ENCODE data around the gene SUFU. TPM values are rescaled to one million over a fixed set of nuclear protein-coding genes. Genes with fewer than 3 reads are reported as not detected.

Gene SUFU
- total RNA-seq, 1 donor from 2014 or later = 8.9 TPM

DNA sequence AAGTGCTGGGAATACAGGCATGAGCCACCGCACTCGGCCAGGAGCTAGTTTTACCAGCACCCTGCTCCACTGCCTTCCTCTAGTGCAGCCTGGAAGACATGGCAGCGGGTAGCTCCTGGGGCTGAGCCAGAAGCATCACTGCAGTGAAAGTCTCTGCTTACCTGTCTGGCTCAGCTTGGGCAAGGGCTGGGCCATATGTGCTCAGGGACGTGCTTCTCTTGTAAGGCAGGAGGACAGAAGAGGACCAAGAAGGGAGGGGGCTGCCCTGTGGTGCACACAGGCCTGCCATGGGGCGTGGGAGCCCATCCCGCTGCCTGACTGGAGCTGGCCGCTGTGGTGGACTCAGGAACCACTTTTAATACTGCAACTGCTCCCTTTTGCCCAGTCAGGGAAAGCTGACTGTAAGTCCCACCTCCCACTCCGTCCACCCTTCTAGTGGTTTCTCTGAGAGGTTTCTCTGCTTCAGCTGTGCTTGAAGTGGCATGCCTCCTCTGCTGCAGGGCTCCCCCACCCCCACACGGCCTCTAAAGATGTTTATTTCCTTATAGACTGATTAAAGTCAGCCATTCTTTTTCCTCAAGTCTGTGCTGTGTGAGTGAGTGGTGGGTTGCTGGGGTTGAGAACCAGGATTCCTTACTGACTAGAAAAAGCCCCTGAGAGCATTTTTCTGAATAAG is 27.2 kb upstream of the SUFU start:
- DNase-seq (ENCODE audit: low read depth) = no peak
- no peaks in the 10 kb centered on the region for H3K36me3 ChIP-seq (ENCODE audit: control insufficient read depth, insufficient read depth, low read length)
- H3K4me3 ChIP-seq (ENCODE audit: low read depth, low read length) = no peak overlapping the region
- H3K27me3 ChIP-seq (ENCODE audit: control insufficient read depth, insufficient read depth, low read length) = no peaks in the 10 kb centered on the region
- TF ChIP-seq, protein P1, sequence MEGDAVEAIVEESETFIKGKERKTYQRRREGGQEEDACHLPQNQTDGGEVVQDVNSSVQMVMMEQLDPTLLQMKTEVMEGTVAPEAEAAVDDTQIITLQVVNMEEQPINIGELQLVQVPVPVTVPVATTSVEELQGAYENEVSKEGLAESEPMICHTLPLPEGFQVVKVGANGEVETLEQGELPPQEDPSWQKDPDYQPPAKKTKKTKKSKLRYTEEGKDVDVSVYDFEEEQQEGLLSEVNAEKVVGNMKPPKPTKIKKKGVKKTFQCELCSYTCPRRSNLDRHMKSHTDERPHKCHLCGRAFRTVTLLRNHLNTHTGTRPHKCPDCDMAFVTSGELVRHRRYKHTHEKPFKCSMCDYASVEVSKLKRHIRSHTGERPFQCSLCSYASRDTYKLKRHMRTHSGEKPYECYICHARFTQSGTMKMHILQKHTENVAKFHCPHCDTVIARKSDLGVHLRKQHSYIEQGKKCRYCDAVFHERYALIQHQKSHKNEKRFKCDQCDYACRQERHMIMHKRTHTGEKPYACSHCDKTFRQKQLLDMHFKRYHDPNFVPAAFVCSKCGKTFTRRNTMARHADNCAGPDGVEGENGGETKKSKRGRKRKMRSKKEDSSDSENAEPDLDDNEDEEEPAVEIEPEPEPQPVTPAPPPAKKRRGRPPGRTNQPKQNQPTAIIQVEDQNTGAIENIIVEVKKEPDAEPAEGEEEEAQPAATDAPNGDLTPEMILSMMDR (IDR thresholded peaks at IDR 0.05; ENCODE audit: insufficient read depth, low read length, poor library complexity, severe bottlenecking) = no peak

DNA sequence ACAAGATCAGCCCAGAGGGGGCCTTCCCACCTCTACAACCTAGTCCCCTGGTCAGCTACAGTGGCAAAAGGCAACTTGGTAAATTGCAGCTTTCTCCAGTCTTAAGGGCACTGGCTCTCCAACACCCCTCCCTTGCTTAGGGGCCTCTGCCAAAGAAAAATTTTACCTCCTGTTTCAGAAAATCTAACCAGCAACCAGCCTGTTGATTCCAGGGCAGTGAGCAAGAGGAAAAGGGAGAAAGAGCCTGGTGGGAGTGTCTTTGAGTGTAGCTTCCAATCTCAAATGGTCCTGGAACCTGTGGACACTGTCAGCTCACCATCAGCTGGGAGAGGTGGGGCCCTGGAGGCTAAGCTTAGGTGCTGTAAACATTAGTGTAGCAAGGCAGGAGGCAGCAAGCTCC is 24.1 kb upstream of the SUFU start:
- no peak for DNase-seq (ENCODE audit: low read depth)
- no peak overlapping the region for H3K4me3 ChIP-seq (ENCODE audit: low read depth, low read length)
- H3K36me3 ChIP-seq (ENCODE audit: control insufficient read depth, insufficient read depth, low read length) = peaks cover 6% of the 10 kb centered on the region
- TF ChIP-seq, protein P1 (IDR thresholded peaks at IDR 0.05; ENCODE audit: insufficient read depth, low read length, poor library complexity, severe bottlenecking) = no peak
- H3K27me3 ChIP-seq (ENCODE audit: control insufficient read depth, insufficient read depth, low read length) = no peaks in the 10 kb centered on the region

DNA sequence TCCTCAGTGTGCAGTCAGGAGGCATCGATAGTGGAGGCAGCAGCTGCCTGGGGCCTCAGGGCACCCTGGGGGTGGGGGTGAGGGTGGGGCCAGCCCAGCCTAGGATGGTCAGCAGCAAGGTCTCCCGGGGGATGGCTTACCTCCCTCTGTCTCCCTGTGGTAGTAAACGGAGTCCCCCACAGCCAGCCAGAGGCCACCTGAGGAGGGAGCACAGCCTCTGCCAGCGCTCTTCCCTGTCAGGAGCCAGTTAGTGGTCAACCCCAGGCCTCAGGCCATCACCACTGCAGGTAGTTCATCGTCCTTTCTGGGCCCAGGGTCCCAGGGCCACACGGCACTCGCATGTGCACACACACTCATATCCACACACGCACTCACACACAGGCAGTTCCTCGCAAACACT is 23.4 kb upstream of the SUFU start:
- TF ChIP-seq, protein P1 (IDR thresholded peaks at IDR 0.05; ENCODE audit: insufficient read depth, low read length, poor library complexity, severe bottlenecking) = no peak
- DNase-seq (ENCODE audit: low read depth) = no peak
- peaks cover 8% of the 10 kb centered on the region for H3K36me3 ChIP-seq (ENCODE audit: control insufficient read depth, insufficient read depth, low read length)
- H3K27me3 ChIP-seq (ENCODE audit: control insufficient read depth, insufficient read depth, low read length) = no peaks in the 10 kb centered on the region
- H3K4me3 ChIP-seq (ENCODE audit: low read depth, low read length) = no peak overlapping the region

DNA sequence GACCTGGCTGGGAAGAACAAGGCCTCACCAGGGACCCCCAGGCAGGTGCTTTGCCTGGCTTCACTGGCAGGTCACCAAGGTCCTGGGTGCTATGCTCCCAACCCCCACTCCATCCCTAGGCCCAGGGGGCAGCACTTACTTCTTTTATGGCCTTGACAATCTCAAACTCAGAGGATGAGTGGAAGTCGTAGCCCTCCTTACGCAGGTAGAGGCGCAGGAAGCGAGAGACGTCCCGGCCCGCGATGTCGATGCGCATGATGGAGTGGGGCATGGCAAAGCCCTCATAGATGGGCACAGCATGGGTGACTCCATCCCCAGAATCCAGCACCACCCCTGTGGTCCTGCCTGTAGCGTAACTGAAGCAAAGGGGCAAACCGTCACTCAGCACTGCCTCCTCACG is 19.8 kb upstream of the SUFU start:
- DNase-seq (ENCODE audit: low read depth) = no peak
- TF ChIP-seq, protein P1 (IDR thresholded peaks at IDR 0.05; ENCODE audit: insufficient read depth, low read length, poor library complexity, severe bottlenecking) = no peak
- H3K4me3 ChIP-seq (ENCODE audit: low read depth, low read length) = no peak overlapping the region
- H3K27me3 ChIP-seq (ENCODE audit: control insufficient read depth, insufficient read depth, low read length) = no peaks in the 10 kb centered on the region
- H3K36me3 ChIP-seq (ENCODE audit: control insufficient read depth, insufficient read depth, low read length) = peaks cover 13% of the 10 kb centered on the region

DNA sequence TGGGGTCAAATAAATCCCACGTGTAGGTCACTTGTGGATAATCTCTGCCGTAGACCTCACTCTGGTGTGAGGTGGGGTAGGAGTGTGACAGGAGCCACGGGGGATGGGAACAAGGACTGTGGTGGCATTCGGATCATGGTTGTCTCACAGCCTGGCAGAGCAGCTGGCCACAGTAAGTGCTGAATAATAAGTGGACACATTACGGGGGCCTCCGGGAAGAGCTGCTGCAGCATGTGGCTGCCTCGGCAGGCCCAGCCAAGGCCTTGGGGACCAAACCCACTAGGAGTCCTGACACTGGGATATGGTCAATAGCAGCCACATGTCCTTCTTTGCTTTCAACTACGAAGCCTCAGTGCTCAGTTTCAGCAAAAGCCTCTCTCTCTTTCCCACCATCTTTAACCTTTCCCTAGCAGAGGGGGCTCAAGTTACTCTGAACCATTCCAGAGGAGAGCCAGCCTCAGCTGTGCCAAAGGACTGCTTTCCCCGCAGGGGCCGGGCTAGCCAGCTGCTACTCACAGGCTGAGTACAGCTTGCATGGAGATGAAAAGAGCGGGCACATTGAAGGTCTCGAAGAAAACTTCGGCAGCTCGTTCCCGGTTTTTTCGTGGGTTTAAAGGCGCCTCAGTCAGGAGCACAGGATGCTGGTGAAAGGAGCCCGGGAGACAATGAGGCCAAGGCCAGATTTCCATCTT is 18.5 kb upstream of the SUFU start:
- peaks cover 13% of the 10 kb centered on the region for H3K36me3 ChIP-seq (ENCODE audit: control insufficient read depth, insufficient read depth, low read length)

More for the DNA sequence above, 18.5 kb upstream of the SUFU start:
- no peak for DNase-seq (ENCODE audit: low read depth)
- Histone ChIP-seq H3K4me3 (ENCODE audit: low read depth, low read length) (no peak overlapping the region), H3K27me3 (ENCODE audit: control insufficient read depth, insufficient read depth, low read length) (no peaks in the 10 kb centered on the region)
- TF ChIP-seq, protein P1 (IDR thresholded peaks at IDR 0.05; ENCODE audit: insufficient read depth, low read length, poor library complexity, severe bottlenecking) = no peak

Data from kidney epithelial cell (primary cell).